Astrocyte of the cerebellum (primary cell): ENCODE measurements around the gene STXBP6.

Experiments
- DNase-seq: peaks from one replicate; pipeline ENCODE4 v3.0.0-alpha.2; 2011; ENCODE audit warnings: low read depth
- H3K4me3 ChIP-seq: 2 replicates; pipeline ENCODE4 v1.5.1; 2011; ENCODE audit warnings: mild to moderate bottlenecking, low read depth, low read length, moderate library complexity
- in situ Hi-C: cut with HindIII; loops from 2 replicates; pipeline ENCODE4 v1.10.0; 2017; ENCODE audit warnings: low sequenced_read_pairs
- TF ChIP-seq, protein P1 (sequence below): IDR thresholded peaks from 2 replicates; pipeline ENCODE4 v1.5.1; 2012; ENCODE audit warnings: low read length, low read depth, moderate library complexity, mild to moderate bottlenecking; ENCODE audit errors: missing control alignments

Gene STXBP6

GRCh38 chr14:24975393-24975792, 74.6 kb downstream of the STXBP6 start:
- no peak for DNase-seq
- in situ Hi-C loops, result no loop called here
- H3K4me3 ChIP-seq, result no peak overlapping the region
- TF ChIP-seq, protein P1, sequence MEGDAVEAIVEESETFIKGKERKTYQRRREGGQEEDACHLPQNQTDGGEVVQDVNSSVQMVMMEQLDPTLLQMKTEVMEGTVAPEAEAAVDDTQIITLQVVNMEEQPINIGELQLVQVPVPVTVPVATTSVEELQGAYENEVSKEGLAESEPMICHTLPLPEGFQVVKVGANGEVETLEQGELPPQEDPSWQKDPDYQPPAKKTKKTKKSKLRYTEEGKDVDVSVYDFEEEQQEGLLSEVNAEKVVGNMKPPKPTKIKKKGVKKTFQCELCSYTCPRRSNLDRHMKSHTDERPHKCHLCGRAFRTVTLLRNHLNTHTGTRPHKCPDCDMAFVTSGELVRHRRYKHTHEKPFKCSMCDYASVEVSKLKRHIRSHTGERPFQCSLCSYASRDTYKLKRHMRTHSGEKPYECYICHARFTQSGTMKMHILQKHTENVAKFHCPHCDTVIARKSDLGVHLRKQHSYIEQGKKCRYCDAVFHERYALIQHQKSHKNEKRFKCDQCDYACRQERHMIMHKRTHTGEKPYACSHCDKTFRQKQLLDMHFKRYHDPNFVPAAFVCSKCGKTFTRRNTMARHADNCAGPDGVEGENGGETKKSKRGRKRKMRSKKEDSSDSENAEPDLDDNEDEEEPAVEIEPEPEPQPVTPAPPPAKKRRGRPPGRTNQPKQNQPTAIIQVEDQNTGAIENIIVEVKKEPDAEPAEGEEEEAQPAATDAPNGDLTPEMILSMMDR, result no peak

DNA sequence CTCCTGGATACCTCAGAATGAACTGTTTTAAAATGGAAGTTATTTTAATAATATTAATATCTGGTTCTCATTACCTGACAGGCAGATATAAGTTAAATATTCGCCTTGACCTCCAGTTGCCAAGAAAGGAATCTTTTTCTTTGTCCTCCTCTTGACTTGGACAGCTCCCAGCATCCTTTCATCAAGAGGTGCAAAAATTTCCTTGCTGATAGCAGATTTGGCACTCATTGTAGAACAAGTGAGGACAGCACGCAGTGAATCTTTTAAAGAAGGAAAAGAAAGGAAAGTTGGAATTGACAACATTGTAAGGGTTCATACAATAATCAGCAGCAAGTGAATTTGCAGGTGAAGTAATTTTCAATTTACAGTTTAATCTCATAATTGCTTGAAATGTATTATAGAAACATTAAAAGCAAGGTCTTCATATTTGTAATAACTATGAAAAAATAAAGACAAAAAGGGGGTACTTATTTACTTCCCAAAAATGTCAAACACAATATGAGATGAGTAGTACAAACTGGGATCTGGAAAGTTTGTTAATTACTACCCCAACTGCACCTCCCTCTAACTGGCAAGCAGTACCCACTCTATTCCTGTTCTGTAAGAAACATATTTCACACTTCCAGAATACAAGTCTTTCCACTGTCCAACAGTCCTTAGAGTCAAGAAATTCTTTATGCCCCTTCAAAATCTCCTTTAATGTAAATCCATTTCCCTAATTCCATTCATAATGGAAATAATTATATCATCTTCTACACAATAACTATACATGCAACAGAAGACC, 75.2 kb downstream of the STXBP6 start:
- H3K4me3 ChIP-seq, result no peak overlapping the region
- in situ Hi-C loops, result no loop called here
- TF ChIP-seq, protein P1, result no peak
- no peak for DNase-seq

DNA sequence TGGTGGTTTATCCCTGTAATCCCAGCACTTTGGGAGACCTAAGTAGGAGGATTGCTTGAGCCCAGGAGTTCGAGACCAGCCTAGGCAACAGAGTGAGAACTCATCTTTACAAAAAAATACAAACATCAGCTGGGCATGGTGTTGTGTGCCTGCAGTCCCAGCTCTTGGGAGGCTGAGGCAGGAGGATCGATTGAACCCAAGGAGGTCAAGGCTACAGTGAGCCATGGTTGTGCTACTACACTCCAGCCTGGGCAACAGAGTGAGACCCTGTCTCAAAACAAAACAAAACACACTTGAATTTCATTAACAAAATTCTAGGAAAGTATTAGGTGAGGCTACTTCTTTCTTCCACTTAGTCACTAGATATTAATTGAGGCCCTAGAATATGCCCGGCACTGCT, 77.1 kb downstream of the STXBP6 start:
- TF ChIP-seq, protein P1, result no peak
- no peak for DNase-seq
- in situ Hi-C loops, result no loop called here
- no peak overlapping the region for H3K4me3 ChIP-seq

DNA sequence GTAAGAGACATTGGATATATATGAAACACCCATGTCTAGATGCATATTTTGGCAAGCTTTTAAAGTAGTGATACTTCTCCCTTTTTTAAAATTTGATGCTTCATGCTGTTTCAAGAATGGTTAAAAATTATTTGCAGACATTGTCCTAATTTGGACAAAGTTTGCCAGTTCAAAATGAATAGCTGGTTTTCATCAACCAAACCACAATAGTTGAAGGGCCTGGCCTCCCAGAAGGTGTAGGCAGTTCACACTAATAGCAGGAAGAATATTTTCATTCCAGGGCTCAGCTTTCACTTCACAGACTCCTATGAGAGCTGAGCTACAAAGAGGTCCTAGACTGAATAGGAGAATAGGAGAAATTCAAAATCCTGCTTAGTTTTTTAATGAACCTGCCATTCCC, 78.7 kb downstream of the STXBP6 start:
- DNase-seq, result no peak
- TF ChIP-seq, protein P1, result no peak
- H3K4me3 ChIP-seq, result no peak overlapping the region
- in situ Hi-C loops, result no loop called here

DNA sequence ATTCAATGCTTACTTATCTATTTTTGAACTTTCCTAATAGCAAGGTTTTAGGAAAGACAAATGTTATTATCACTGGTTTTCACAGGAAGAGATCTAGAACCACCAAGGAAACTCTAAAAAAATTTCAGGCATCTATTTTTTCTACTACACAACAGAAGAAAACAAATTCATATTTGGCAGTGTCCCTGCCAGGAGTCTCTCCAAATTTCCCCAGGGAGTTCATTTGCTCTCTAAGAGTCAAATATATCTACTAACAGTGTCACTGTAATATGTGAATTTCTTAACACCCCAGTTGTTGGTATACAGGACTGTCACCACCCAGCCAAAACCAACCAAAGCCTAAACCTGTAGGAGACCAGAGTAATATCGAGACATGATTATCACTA, 83.4 kb downstream of the STXBP6 start:
- TF ChIP-seq, protein P1, result no peak
- DNase-seq, result no peak
- in situ Hi-C loops, result no loop called here
- no peak overlapping the region for H3K4me3 ChIP-seq

GRCh38 chr14:24965934-24966578, 83.9 kb downstream of the STXBP6 start:
- DNase-seq, result peak; percentile 62
- in situ Hi-C loops, result no loop called here
- no peak overlapping the region for H3K4me3 ChIP-seq
- TF ChIP-seq, protein P1, result no peak
